Astrocyte of the spinal cord (primary cell): ENCODE results near the gene UBE2B.
"Not testable (repeated sequence)": the region's sequence is repeated elsewhere in the genome, so short reads cannot be mapped to it uniquely, and the experiment has no call there.

Experiments used
- DNase-seq: peaks from one replicate; pipeline ENCODE4 v3.0.0; 2011; ENCODE audit warnings: low read depth, low spot score
- H3K4me3 ChIP-seq: 2 replicates; pipeline ENCODE4 v1.5.1; 2011; ENCODE audit warnings: low read depth, mild to moderate bottlenecking, low read length, moderate library complexity
- CTCF ChIP-seq: IDR thresholded peaks from 2 replicates; pipeline ENCODE4 v1.5.1; 2012; ENCODE audit warnings: low read depth, mild to moderate bottlenecking, low read length, inconsistent platforms
- in situ Hi-C: cut with HindIII; loops from 2 replicates; pipeline ENCODE4 v1.10.0; 2017; ENCODE audit warnings: low sequenced_read_pairs

UBE2B gene

GRCh38 chr5:134411546-134412266 lies 40.3 kb downstream of the UBE2B start, which contains the start of gene CDKN2AIPNL:
Gene CDKN2AIPNL, minus strand, starts transcription at chr5:134411881. Its CDS starts 27 bp downstream, at chr5:134411854.
- peak; percentile 69 for TF ChIP-seq CTCF
- DNase-seq = peak; percentile 88
- peak within 1 kb of the TSS; percentile 94 for H3K4me3 ChIP-seq
- in situ Hi-C loops = no loop called here

GRCh38 chr5:134413046-134413445 lies 41.7 kb downstream of the UBE2B start:
- TF ChIP-seq CTCF = no peak
- no peak overlapping the region for H3K4me3 ChIP-seq
- DNase-seq = no peak
- in situ Hi-C loops = no loop called here

GRCh38 chr5:134417707-134418106 lies 46.3 kb downstream of the UBE2B start:
- in situ Hi-C loops = no loop called here
- H3K4me3 ChIP-seq = no peak overlapping the region
- no peak for DNase-seq
- TF ChIP-seq CTCF = no peak

- no peak overlapping the region for H3K4me3 ChIP-seq
- TF ChIP-seq CTCF = no peak
- no peak for DNase-seq
- in situ Hi-C loops = no loop called here
Observed at GRCh38 chr5:134418958-134419357, 47.6 kb downstream of the UBE2B start.

GRCh38 chr5:134420343-134420742 lies 49.0 kb downstream of the UBE2B start:
- peak; percentile 58 for DNase-seq
- H3K4me3 ChIP-seq = no peak overlapping the region
- TF ChIP-seq CTCF = no peak
- in situ Hi-C loops = no loop called here

- in situ Hi-C loops, DNase-seq, H3K4me3 ChIP-seq: not testable (repeated sequence)
Observed at GRCh38 chr5:134421038-134421437, 49.7 kb downstream of the UBE2B start.

- no peak for DNase-seq
- in situ Hi-C loops = no loop called here
- H3K4me3 ChIP-seq = no peak overlapping the region
- TF ChIP-seq CTCF = no peak
Observed at GRCh38 chr5:134422791-134423365, 51.5 kb downstream of the UBE2B start.
